IPS-20b (cell line): ENCODE results near the gene VAC14.

Experiments
- H3K27ac ChIP-seq: one replicate; pipeline ENCODE4 v1.5.1; 2013; ENCODE audit warnings: low read length
- H3K27me3 ChIP-seq: 2 replicates; pipeline ENCODE4 v1.6.1; 2013; ENCODE audit warnings: mild to moderate bottlenecking, low read length, inconsistent platforms; ENCODE audit not compliant: insufficient read depth
- H3K36me3 ChIP-seq: 2 replicates; pipeline ENCODE4 v1.6.1; 2013; ENCODE audit warnings: low read depth, mild to moderate bottlenecking, inconsistent platforms, low read length, moderate library complexity; ENCODE audit not compliant: insufficient read depth
- H3K4me1 ChIP-seq: 2 replicates; pipeline ENCODE4 v1.6.1; 2013; ENCODE audit warnings: mild to moderate bottlenecking, control low read depth, inconsistent platforms, low read length, moderate library complexity; ENCODE audit not compliant: insufficient read depth
- H3K4me3 ChIP-seq: 2 replicates; pipeline ENCODE4 v1.5.1; 2013; ENCODE audit warnings: mild to moderate bottlenecking, low read length, inconsistent platforms
- H3K9ac ChIP-seq: 2 replicates; pipeline ENCODE4 v1.6.1; 2013; ENCODE audit warnings: low read depth, mild to moderate bottlenecking, inconsistent platforms, low read length, moderate library complexity
- H3K9me3 ChIP-seq: 2 replicates; pipeline ENCODE4 v1.6.1; 2013; ENCODE audit warnings: mild to moderate bottlenecking, low read depth, low read length, inconsistent platforms; ENCODE audit not compliant: insufficient read depth

VAC14 gene

DNA sequence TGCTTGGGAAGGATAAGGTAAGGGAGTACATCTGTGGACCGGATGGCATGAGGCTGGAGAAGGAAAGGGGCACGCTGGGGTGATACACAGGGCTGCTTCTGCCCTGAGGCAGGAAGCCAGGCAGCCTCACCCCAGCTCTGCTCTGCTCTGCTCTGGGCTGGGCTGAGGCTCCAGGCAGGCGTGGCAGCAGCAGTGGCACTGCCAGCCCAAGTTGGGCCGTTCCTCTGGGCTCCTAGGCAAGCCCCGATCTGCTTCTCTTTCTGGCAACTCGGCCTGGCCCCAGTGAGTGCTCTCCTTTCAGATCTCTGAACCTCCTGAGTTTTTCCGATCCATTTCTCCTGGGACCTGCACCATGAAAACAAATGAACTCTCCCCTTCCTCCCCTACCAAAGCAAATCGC lies 44.9 kb downstream of the VAC14 start:
- Histone ChIP-seq H3K27ac (no peak overlapping the region), H3K9ac (no peak overlapping the region), H3K9me3 (no peaks in the 10 kb centered on the region), H3K27me3 (no peaks in the 10 kb centered on the region), H3K36me3 (peaks cover 26% of the 10 kb centered on the region; the same call in 1 of the 2 replicates), H3K4me1 (peaks cover 6% of the 10 kb centered on the region; the same call in 1 of the 2 replicates), H3K4me3 (no peak overlapping the region)

DNA sequence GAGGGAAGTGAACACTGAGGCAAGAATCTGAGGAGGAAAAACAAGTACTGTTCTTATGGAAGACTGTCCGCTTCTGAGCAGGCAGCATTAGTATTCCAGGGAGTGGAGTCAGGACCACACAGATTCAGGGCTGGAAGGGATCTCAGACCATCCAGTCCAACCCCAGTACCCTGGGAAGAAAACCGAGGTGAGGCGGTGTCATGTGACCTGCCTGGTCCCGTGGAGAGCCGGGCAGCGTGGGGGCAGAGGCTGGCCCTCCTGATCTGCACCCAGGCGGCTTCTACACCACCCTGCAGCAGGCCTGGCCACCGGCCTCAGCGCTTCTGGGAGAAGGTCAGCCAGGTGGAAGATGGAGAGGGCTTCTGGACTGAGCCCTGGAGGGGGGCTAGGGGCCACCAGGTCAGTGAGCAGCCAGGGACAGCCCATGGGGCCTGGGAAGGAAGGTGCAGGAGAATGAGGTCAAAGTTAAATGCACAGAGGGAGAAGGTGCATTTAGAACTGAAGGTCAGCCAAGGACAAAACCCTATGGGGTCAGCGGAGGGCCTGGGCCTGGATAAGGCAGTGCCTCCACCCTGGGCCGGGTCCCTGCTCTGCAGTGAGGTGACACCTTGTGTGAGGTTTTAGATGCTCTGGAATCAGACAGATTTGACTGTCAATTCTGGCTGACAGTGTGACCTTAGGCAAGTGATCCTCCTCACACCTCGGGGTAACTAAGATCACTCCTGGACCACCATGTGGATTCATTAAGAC lies 45.9 kb downstream of the VAC14 start:
- Histone ChIP-seq H3K4me1 (peaks cover 9% of the 10 kb centered on the region), H3K36me3 (peaks cover 26% of the 10 kb centered on the region; the same call in 1 of the 2 replicates), H3K4me3 (no peak overlapping the region), H3K27ac (no peak overlapping the region), H3K9ac (no peak overlapping the region), H3K9me3 (no peaks in the 10 kb centered on the region), H3K27me3 (no peaks in the 10 kb centered on the region)

DNA sequence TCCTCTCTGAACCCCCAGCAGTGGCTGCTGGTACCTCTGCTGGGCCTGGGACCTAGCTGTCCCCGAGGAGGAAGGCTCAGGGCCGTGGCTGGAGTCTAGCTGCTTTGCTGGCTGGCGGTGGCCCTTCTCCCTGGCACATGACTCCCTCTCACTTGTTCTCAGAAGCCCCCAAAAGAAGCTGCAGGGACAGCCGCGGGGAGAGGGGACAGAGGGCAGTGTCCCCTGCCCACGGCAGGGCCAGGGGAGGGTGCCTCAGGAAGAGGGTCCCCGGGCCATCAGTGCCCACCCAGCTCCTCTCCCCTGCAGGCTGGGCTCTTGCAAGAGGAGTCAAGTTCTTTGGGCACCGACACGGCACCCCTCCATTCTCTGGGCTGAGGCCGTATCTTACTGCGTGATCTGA lies 46.6 kb downstream of the VAC14 start:
- H3K4me3 ChIP-seq = no peak overlapping the region
- H3K4me1 ChIP-seq = peaks cover 12% of the 10 kb centered on the region; the same call in 1 of the 2 replicates
- no peaks in the 10 kb centered on the region for H3K9me3 ChIP-seq
- peaks cover 26% of the 10 kb centered on the region; the same call in 1 of the 2 replicates for H3K36me3 ChIP-seq
- H3K9ac ChIP-seq = no peak overlapping the region
- H3K27me3 ChIP-seq = no peaks in the 10 kb centered on the region
- H3K27ac ChIP-seq = no peak overlapping the region

GRCh38 chr16:70753694-70754325 lies 47.1 kb downstream of the VAC14 start:
- H3K4me3 ChIP-seq = no peak overlapping the region
- H3K36me3 ChIP-seq = peaks cover 25% of the 10 kb centered on the region; the same call in 1 of the 2 replicates
- no peak overlapping the region for H3K27ac ChIP-seq
- H3K27me3 ChIP-seq = no peaks in the 10 kb centered on the region
- no peaks in the 10 kb centered on the region for H3K9me3 ChIP-seq
- peaks cover 12% of the 10 kb centered on the region; the same call in 1 of the 2 replicates for H3K4me1 ChIP-seq
- no peak overlapping the region for H3K9ac ChIP-seq

GRCh38 chr16:70753228-70753627 lies 47.7 kb downstream of the VAC14 start:
- Histone ChIP-seq H3K9me3 (no peaks in the 10 kb centered on the region), H3K4me3 (no peak overlapping the region), H3K4me1 (peaks cover 12% of the 10 kb centered on the region; the same call in 1 of the 2 replicates), H3K27ac (no peak overlapping the region), H3K27me3 (no peaks in the 10 kb centered on the region), H3K36me3 (peaks cover 19% of the 10 kb centered on the region; the same call in 1 of the 2 replicates), H3K9ac (no peak overlapping the region)

GRCh38 chr16:70752426-70752825 lies 48.5 kb downstream of the VAC14 start:
- H3K4me3 ChIP-seq = no peak overlapping the region
- no peaks in the 10 kb centered on the region for H3K27me3 ChIP-seq
- H3K36me3 ChIP-seq = peaks cover 11% of the 10 kb centered on the region; the same call in 1 of the 2 replicates
- H3K9ac ChIP-seq = no peak overlapping the region
- peaks cover 12% of the 10 kb centered on the region; the same call in 1 of the 2 replicates for H3K4me1 ChIP-seq
- no peaks in the 10 kb centered on the region for H3K9me3 ChIP-seq
- H3K27ac ChIP-seq = no peak overlapping the region

GRCh38 chr16:70751593-70751992 lies 49.4 kb downstream of the VAC14 start:
- H3K27me3 ChIP-seq = no peaks in the 10 kb centered on the region
- peaks cover 12% of the 10 kb centered on the region; the same call in 1 of the 2 replicates for H3K4me1 ChIP-seq
- no peaks in the 10 kb centered on the region for H3K9me3 ChIP-seq
- no peak overlapping the region for H3K4me3 ChIP-seq
- H3K27ac ChIP-seq = no peak overlapping the region
- H3K9ac ChIP-seq = no peak overlapping the region
- peaks cover 3% of the 10 kb centered on the region; the same call in 1 of the 2 replicates for H3K36me3 ChIP-seq

GRCh38 chr16:70750893-70751467 lies 50.0 kb downstream of the VAC14 start:
- Histone ChIP-seq H3K4me3 (no peak overlapping the region), H3K27ac (no peak overlapping the region), H3K9ac (no peak overlapping the region), H3K36me3 (no peaks in the 10 kb centered on the region), H3K9me3 (no peaks in the 10 kb centered on the region), H3K27me3 (no peaks in the 10 kb centered on the region), H3K4me1 (peaks cover 12% of the 10 kb centered on the region; the same call in 1 of the 2 replicates)

GRCh38 chr16:70749681-70750601 lies 51.0 kb downstream of the VAC14 start:
- no peak overlapping the region for H3K27ac ChIP-seq

GRCh38 chr16:70749006-70749678 lies 51.8 kb downstream of the VAC14 start:
- H3K27ac ChIP-seq = no peak overlapping the region
- H3K36me3 ChIP-seq = peaks cover 4% of the 10 kb centered on the region; the same call in 1 of the 2 replicates
- no peak overlapping the region for H3K9ac ChIP-seq
- H3K4me1 ChIP-seq = peaks cover 12% of the 10 kb centered on the region; the same call in 1 of the 2 replicates
- H3K27me3 ChIP-seq = no peaks in the 10 kb centered on the region
- no peaks in the 10 kb centered on the region for H3K9me3 ChIP-seq
- no peak overlapping the region for H3K4me3 ChIP-seq

More at GRCh38 chr16:70749681-70750601, 51.0 kb downstream of the VAC14 start:
- H3K36me3 ChIP-seq = no peaks in the 10 kb centered on the region
- H3K9me3 ChIP-seq = no peaks in the 10 kb centered on the region
- H3K27me3 ChIP-seq = no peaks in the 10 kb centered on the region
- peaks cover 12% of the 10 kb centered on the region; the same call in 1 of the 2 replicates for H3K4me1 ChIP-seq
- H3K4me3 ChIP-seq = no peak overlapping the region
- no peak overlapping the region for H3K9ac ChIP-seq
